Naive thymus-derived CD4-positive, alpha-beta T cell (primary cell): Measurements from ENCODE around the gene EHBP1L1. TPM values are rescaled to one million over a fixed set of nuclear protein-coding genes. Genes with fewer than 3 reads are reported as not detected.

Experiments used
- ATAC-seq: fragments of 150-1000 bp; cut with Tn5 transposase; 2 replicates; pipeline ENCODE4 v1.10.0; 2021; ENCODE audit warnings: mild to moderate bottlenecking, moderate library complexity
- CTCF ChIA-PET: fragments of 350-600 bp; sonication (Branson Sonifier 250); formaldehyde crosslinking; loops from one replicate; lab custom pipeline; 2021; ENCODE audit warnings: antibody characterized with exemption; lab: Charles Lee
- POLR2A ChIA-PET: fragments of 350-600 bp; sonication (Branson Sonifier 250); formaldehyde crosslinking; loops from one replicate; lab custom pipeline; 2021; ENCODE audit warnings: antibody characterized with exemption, inconsistent platforms; lab: Charles Lee
- DNase-seq, 9 donors: peaks; one replicate each; pipeline versions ENCODE4 v3.0.0 to v3.0.0-alpha.2; 2020 to 2022; ENCODE audit warnings: mixed read lengths in 1 of 9
- H3K27ac ChIP-seq: one replicate; pipeline ENCODE4 v1.7.0; 2013; ENCODE audit warnings: mild to moderate bottlenecking, low read depth, low read length, moderate library complexity
- H3K27me3 ChIP-seq, 2 donors: one replicate each; pipeline ENCODE4 v1.7.0; 2013; ENCODE audit warnings: low read length in 2 of 2, mild to moderate bottlenecking in 2 of 2, moderate library complexity in 2 of 2; ENCODE audit not compliant: control insufficient read depth in 2 of 2, insufficient read depth in 2 of 2
- H3K36me3 ChIP-seq, 3 experiments: 1 replicate in 2 of 3; 2 replicates in 1 of 3; pipeline ENCODE4 v1.7.0; 2013; ENCODE audit warnings: low read length in 3 of 3, mild to moderate bottlenecking in 3 of 3, moderate library complexity in 1 of 3; ENCODE audit not compliant: insufficient read depth in 3 of 3, control insufficient read depth in 2 of 3
- H3K4me1 ChIP-seq, 2 donors: one replicate each; pipeline ENCODE4 v1.7.0; 2013; ENCODE audit warnings: low read length in 2 of 2, mild to moderate bottlenecking in 2 of 2, moderate library complexity in 1 of 2; ENCODE audit not compliant: control insufficient read depth in 2 of 2, insufficient read depth in 2 of 2
- H3K4me3 ChIP-seq: 2 replicates; pipeline ENCODE4 v1.7.0; 2013; ENCODE audit warnings: mild to moderate bottlenecking, low read length
- H3K9me3 ChIP-seq, 3 experiments: 1 replicate in 2 of 3; 2 replicates in 1 of 3; pipeline ENCODE4 v1.7.0; 2013; ENCODE audit warnings: low read length in 3 of 3; ENCODE audit not compliant: control insufficient read depth in 2 of 3
- H3K27ac Mint-ChIP-seq, 9 donors: one replicate each; pipeline ENCODE4 v1.8.0; 2020 to 2022; ENCODE audit warnings: mixed read lengths in 9 of 9, mild to moderate bottlenecking in 8 of 9, moderate library complexity in 5 of 9, inconsistent platforms in 2 of 9
- H3K27me3 Mint-ChIP-seq, 5 donors: one replicate each; pipeline ENCODE4 v1.8.0; 2021 to 2022; ENCODE audit warnings: mixed read lengths in 5 of 5, mild to moderate bottlenecking in 1 of 5
- H3K36me3 Mint-ChIP-seq, 5 donors: one replicate each; pipeline ENCODE4 v1.8.0; 2020 to 2022; ENCODE audit warnings: mixed read lengths in 5 of 5, mild to moderate bottlenecking in 3 of 5, inconsistent platforms in 1 of 5
- H3K4me1 Mint-ChIP-seq, 7 donors: one replicate each; pipeline ENCODE4 v1.8.0; 2020 to 2022; ENCODE audit warnings: mixed read lengths in 7 of 7, mild to moderate bottlenecking in 3 of 7, inconsistent platforms in 1 of 7
- H3K4me3 Mint-ChIP-seq, 10 donors: one replicate each; pipeline ENCODE4 v1.8.0; 2020 to 2022; ENCODE audit warnings: mild to moderate bottlenecking in 10 of 10, mixed read lengths in 10 of 10, moderate library complexity in 6 of 10, inconsistent platforms in 2 of 10
- H3K9me3 Mint-ChIP-seq, 11 donors: one replicate each; pipeline ENCODE4 v1.8.0; 2020 to 2022; ENCODE audit warnings: mixed read lengths in 11 of 11, mild to moderate bottlenecking in 4 of 11, inconsistent platforms in 1 of 11, moderate library complexity in 1 of 11
- intact Hi-C, 2 donors: fragments of 100-400 bp; cut with micrococcal nuclease; formaldehyde crosslinking; loops; one replicate each; pipeline ENCODE4 v1.15.1; 2023
- polyA plus RNA-seq, 2 donors: library from polyadenylated mRNA; unstranded; fragments of 300-500 nt; fragmentation: Illumina TruSeq; gene quantifications; one replicate each; pipeline ENCODE4 v1.2.3, GENCODE V29; 2021
- total RNA-seq, 6 experiments: library from RNA in 5 of 6; stranded (reverse) in 5 of 6; gene quantifications; 1 replicate in 5 of 6; 2 replicates in 1 of 6; pipeline ENCODE4 v1.2.3 and lab custom pipeline; 2021 to 2026

The EHBP1L1 gene
- total and polyA plus RNA-seq, 7 experiments from 2014 or later = 12.3 to 207 (median 121) TPM

GRCh38 chr11:65579291-65579690 is 3.4 kb downstream of the EHBP1L1 start:
- H3K9me3 ChIP-seq = no peaks in the 10 kb centered on the region
- POLR2A ChIA-PET = interaction anchor here (0.6 kb wide), 1 partner anchor 104 kb away, joined by 3 read pairs; no protein-coding TSS in a partner anchor
- no peak overlapping the region for H3K4me3 ChIP-seq
- Mint-ChIP-seq H3K36me3 (peaks cover 0 to 17% (median 10%) of the 10 kb centered on the region in 5 donors), H3K4me1 (peaks cover 19 to 44% (median 38%) of the 10 kb centered on the region in 7 donors), H3K27me3 (no peaks in the 10 kb centered on the region), H3K27ac (peak overlapping the region in 3 of 9 donors; percentile 18 to 74 (median 25)), H3K4me3 (peak overlapping the region in 3 of 10 donors; percentile 4 to 34 (median 21)), H3K9me3 (no peaks in the 10 kb centered on the region)
- peaks cover 10 to 56% (median 17%) of the 10 kb centered on the region in 3 experiments for H3K36me3 ChIP-seq
- DNase-seq (no peak), ATAC-seq (no peak)
- no peaks in the 10 kb centered on the region for H3K27me3 ChIP-seq
- H3K27ac ChIP-seq = peak overlapping the region; percentile 31
- intact Hi-C loops = no loop called here
- peaks cover 22 to 29% of the 10 kb centered on the region in 2 donors for H3K4me1 ChIP-seq
- CTCF ChIA-PET = no interaction called here

DNA sequence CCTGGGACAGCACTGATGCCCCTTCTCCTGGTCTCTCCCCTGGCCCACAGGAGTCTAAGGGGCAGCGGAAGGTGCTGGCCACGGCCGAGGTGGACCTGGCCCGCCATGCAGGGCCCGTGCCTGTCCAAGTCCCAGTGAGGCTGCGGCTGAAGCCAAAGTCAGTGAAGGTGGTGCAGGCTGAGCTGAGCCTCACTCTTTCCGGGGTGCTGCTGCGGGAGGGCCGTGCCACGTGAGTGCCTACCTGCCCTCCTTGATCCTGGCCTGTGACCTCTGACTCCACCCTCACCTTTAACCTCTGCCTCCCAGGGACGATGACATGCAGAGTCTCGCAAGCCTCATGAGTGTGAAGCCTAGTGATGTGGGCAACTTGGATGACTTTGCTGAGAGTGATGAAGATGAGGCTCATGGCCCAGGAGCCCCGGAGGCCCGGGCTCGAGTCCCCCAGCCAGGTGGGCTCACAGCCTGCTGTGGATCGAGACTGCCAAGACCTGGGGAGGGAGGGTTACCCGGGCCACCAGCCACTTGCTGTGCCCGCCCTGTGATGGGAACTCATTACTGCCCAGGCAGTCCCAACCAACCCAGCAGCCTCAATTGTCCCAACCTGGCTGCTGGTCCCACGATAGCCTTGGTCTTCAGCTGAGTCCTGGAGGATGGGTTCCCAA is 4.3 kb downstream of the EHBP1L1 start:
- peaks cover 21 to 25% of the 10 kb centered on the region in 2 donors for H3K4me1 ChIP-seq
- H3K36me3 ChIP-seq = peaks cover 10 to 62% (median 17%) of the 10 kb centered on the region in 3 experiments
- ATAC-seq (no peak), DNase-seq (no peak)
- H3K9me3 Mint-ChIP-seq = no peaks in the 10 kb centered on the region
- no peaks in the 10 kb centered on the region for H3K9me3 ChIP-seq
- H3K4me1 Mint-ChIP-seq = peaks cover 16 to 41% (median 35%) of the 10 kb centered on the region in 7 donors
- H3K27me3 ChIP-seq = no peaks in the 10 kb centered on the region
- no peak overlapping the region for H3K4me3 ChIP-seq
- CTCF ChIA-PET = no interaction called here
- intact Hi-C loops = no loop called here
- no peak overlapping the region for H3K27ac ChIP-seq
- POLR2A ChIA-PET = interaction anchor here (0.6 kb wide), 1 partner anchor 59 kb away, joined by 4 read pairs; no protein-coding TSS in a partner anchor
- H3K27ac Mint-ChIP-seq = peak overlapping the region in 1 of 9 donors; percentile 46
- peaks cover 0 to 17% (median 10%) of the 10 kb centered on the region in 5 donors for H3K36me3 Mint-ChIP-seq
- peak overlapping the region in 1 of 10 donors; percentile 68 for H3K4me3 Mint-ChIP-seq
- H3K27me3 Mint-ChIP-seq = no peaks in the 10 kb centered on the region

DNA sequence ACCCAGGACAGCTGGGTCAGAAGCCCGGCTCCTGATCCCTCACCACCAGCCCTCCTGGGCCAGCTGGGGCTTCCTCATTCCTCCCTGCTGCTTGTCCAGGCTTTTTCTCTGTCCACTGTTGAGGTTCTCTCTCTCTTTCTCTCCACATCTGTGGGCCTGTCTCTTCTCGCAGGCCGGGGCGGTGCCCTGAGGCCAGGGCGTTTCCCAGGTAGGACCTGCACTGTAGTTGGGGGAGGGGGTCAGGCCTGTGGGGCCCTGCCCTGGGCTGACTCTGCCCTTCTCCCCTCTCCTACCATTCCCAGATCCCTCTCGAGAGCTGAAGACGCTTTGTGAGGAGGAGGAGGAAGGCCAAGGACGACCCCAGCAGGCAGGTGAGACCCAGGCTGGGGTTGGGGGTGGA is 4.9 kb downstream of the EHBP1L1 start:
- DNase-seq (no peak), ATAC-seq (no peak)
- Histone ChIP-seq H3K27ac (no peak overlapping the region), H3K27me3 (no peaks in the 10 kb centered on the region), H3K9me3 (no peaks in the 10 kb centered on the region), H3K4me3 (no peak overlapping the region), H3K36me3 (peaks cover 10 to 66% (median 17%) of the 10 kb centered on the region in 3 experiments), H3K4me1 (peaks cover 17 to 21% of the 10 kb centered on the region in 2 donors)
- ChIA-PET POLR2A (interaction anchor here (0.6 to 1.1 kb wide), 2 partner anchors 58 to 75 kb away, joined by 3 to 4 read pairs; no protein-coding TSS in a partner anchor), CTCF (interaction anchor here (0.6 kb wide), 1 partner anchor 866 kb away, joined by 3 read pairs; no protein-coding TSS in a partner anchor)
- H3K4me1 Mint-ChIP-seq = peaks cover 12 to 36% (median 30%) of the 10 kb centered on the region in 7 donors
- peaks cover 0 to 17% (median 10%) of the 10 kb centered on the region in 5 donors for H3K36me3 Mint-ChIP-seq
- no peaks in the 10 kb centered on the region for H3K27me3 Mint-ChIP-seq
- no peak overlapping the region for H3K4me3 Mint-ChIP-seq
- peak overlapping the region in 2 of 9 donors; percentile 51 to 62 for H3K27ac Mint-ChIP-seq
- H3K9me3 Mint-ChIP-seq = no peaks in the 10 kb centered on the region
- intact Hi-C loops = no loop called here

- Mint-ChIP-seq H3K9me3 (peaks cover 0 to 2% (median 0%) of the 10 kb centered on the region in 11 donors), H3K27me3 (no peaks in the 10 kb centered on the region), H3K36me3 (peaks cover 0 to 17% (median 10%) of the 10 kb centered on the region in 5 donors), H3K4me3 (no peak overlapping the region), H3K27ac (peak overlapping the region in 8 of 9 donors; percentile 52 to 84 (median 70)), H3K4me1 (peaks cover 12 to 46% (median 34%) of the 10 kb centered on the region in 7 donors)
- ATAC-seq (no peak), DNase-seq (no peak)
- POLR2A ChIA-PET = interaction anchor here (1.1 to 1.5 kb wide), 3 partner anchors 9 to 76 kb away, joined by 3 to 4 read pairs (median 3); partner anchors contain the start of genes FAM89B and LTBP3
- intact Hi-C loops = no loop called here
- Histone ChIP-seq H3K4me1 (peaks cover 11 to 17% of the 10 kb centered on the region in 2 donors), H3K9me3 (no peaks in the 10 kb centered on the region), H3K27me3 (no peaks in the 10 kb centered on the region), H3K27ac (no peak overlapping the region), H3K36me3 (peaks cover 10 to 76% (median 17%) of the 10 kb centered on the region in 3 experiments), H3K4me3 (no peak overlapping the region)
- CTCF ChIA-PET = interaction anchor here (1.1 kb wide), 1 partner anchor 41 kb away, joined by 3 read pairs; no protein-coding TSS in a partner anchor
Measured at GRCh38 chr11:65581928-65582327, 6.1 kb downstream of the EHBP1L1 start.

GRCh38 chr11:65583589-65583988 is 7.7 kb downstream of the EHBP1L1 start:
- no peak overlapping the region for H3K4me3 ChIP-seq
- peaks cover 8 to 15% of the 10 kb centered on the region in 2 donors for H3K4me1 ChIP-seq
- Mint-ChIP-seq H3K9me3 (peaks cover 0 to 2% (median 0%) of the 10 kb centered on the region in 11 donors), H3K4me3 (no peak overlapping the region), H3K27ac (peak overlapping the region in 6 of 9 donors; percentile 46 to 77 (median 60)), H3K4me1 (peaks cover 15 to 51% (median 37%) of the 10 kb centered on the region in 7 donors), H3K36me3 (peaks cover 0 to 17% (median 6%) of the 10 kb centered on the region in 5 donors), H3K27me3 (no peaks in the 10 kb centered on the region)
- POLR2A ChIA-PET = interaction anchor here (0.5 to 1.1 kb wide), 3 partner anchors 8 to 527 kb away, joined by 3 read pairs; partner anchors contain the start of genes EHBP1L1 and PCNX3
- no peak for DNase-seq
- ATAC-seq = no peak
- no peak overlapping the region for H3K27ac ChIP-seq
- H3K27me3 ChIP-seq = no peaks in the 10 kb centered on the region
- no peaks in the 10 kb centered on the region for H3K9me3 ChIP-seq
- intact Hi-C loops = no loop called here
- CTCF ChIA-PET = interaction anchor here (12.7 kb wide), 1 partner anchor 46 kb away, joined by 126 read pairs; no protein-coding TSS in a partner anchor
- peaks cover 10 to 75% (median 17%) of the 10 kb centered on the region in 3 experiments for H3K36me3 ChIP-seq

GRCh38 chr11:65584106-65584505 is 8.3 kb downstream of the EHBP1L1 start:
- no peaks in the 10 kb centered on the region for H3K9me3 ChIP-seq
- intact Hi-C loops = no loop called here
- ATAC-seq = no peak
- ChIA-PET CTCF (interaction anchor here (12.7 kb wide), 1 partner anchor 46 kb away, joined by 126 read pairs; no protein-coding TSS in a partner anchor), POLR2A (interaction anchor here (0.5 to 1.2 kb wide), 3 partner anchors 9 to 526 kb away, joined by 3 to 5 read pairs (median 3); partner anchors contain the start of genes EHBP1L1 and KCNK7)
- DNase-seq = no peak
- H3K27me3 ChIP-seq = no peaks in the 10 kb centered on the region
- no peak overlapping the region for H3K27ac ChIP-seq
- peaks cover 10 to 70% (median 17%) of the 10 kb centered on the region in 3 experiments for H3K36me3 ChIP-seq
- peaks cover 0 to 2% (median 0%) of the 10 kb centered on the region in 11 donors for H3K9me3 Mint-ChIP-seq
- no peak overlapping the region for H3K4me3 ChIP-seq
- H3K27ac Mint-ChIP-seq = peak overlapping the region in 4 of 9 donors; percentile 28 to 73 (median 52)
- H3K27me3 Mint-ChIP-seq = no peaks in the 10 kb centered on the region
- no peak overlapping the region for H3K4me3 Mint-ChIP-seq
- H3K4me1 ChIP-seq = peaks cover 11 to 16% of the 10 kb centered on the region in 2 donors
- H3K4me1 Mint-ChIP-seq = peaks cover 16 to 51% (median 32%) of the 10 kb centered on the region in 7 donors
- H3K36me3 Mint-ChIP-seq = peaks cover 0 to 17% (median 6%) of the 10 kb centered on the region in 5 donors
